ENCODE data around the gene RPL21. TPM values are rescaled to one million over a fixed set of nuclear protein-coding genes. Genes with fewer than 3 reads are reported as not detected.

RPL21 gene
- total RNA-seq, 3 donors from 2014 or later = 1,554 to 1,640 (median 1,611) TPM

GRCh38 chr13:27267596-27267995 lies 16.2 kb downstream of the RPL21 start:
- Mint-ChIP-seq H3K9me3 (no peaks in the 10 kb centered on the region), H3K4me3 (no peak overlapping the region), H3K36me3 (ENCODE audit: insufficient read depth) (peaks cover 1% of the 10 kb centered on the region), H3K27me3 (ENCODE audit: low read depth) (peaks cover 4% of the 10 kb centered on the region), H3K4me1 (ENCODE audit: low read depth) (peaks cover 22% of the 10 kb centered on the region)
- no peak for DNase-seq
- ATAC-seq = no peak

GRCh38 chr13:27269114-27269665 lies 17.8 kb downstream of the RPL21 start:
- DNase-seq = no peak
- Mint-ChIP-seq H3K9me3 (no peaks in the 10 kb centered on the region), H3K27me3 (ENCODE audit: low read depth) (peaks cover 7% of the 10 kb centered on the region), H3K4me3 (no peak overlapping the region), H3K4me1 (ENCODE audit: low read depth) (peaks cover 19% of the 10 kb centered on the region), H3K36me3 (ENCODE audit: insufficient read depth) (no peaks in the 10 kb centered on the region)
- ATAC-seq = no peak

DNA sequence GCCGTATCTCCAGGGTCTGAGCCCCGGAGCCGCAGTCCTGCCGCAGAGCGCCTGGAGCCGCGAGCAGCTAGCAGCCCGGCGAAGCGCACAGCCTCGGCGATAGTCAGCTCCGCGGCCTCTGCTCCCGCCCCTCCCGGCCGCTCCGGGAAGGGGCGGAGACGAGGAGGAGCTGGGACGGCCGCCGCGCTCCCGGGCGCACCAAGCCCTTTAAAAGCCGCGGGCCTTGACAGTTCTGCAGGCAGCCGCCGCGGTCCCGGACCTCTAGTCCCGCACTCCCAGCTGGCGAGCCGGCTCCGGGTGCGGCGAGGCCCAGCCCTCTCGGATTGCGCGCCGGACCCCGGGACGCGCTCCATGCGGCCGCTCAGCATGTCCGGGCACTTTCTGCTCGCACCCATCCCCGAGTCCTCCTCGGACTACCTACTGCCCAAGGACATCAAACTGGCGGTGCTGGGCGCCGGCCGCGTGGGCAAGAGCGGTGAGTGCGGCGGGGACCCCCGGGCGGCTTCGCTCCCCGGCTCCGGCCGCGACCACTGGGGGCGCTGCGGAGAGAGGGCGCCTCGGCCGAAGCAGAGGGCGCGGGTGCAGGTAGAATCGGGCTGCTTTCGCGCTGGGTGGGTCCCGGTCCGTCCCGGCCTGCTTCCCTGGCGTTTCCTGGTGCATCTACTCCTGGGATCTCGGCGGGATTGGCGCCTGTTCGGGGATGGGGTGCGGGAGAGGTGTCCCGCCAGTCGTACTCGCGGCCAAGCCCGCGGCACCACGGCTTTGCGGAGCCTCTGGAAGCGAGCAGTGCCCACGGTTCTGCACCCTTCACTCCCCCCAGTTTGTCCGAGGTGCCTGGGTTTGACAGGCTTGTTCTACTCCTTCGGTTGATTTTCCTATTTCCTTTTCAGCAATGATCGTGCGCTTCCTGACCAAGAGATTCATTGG lies 19.5 kb downstream of the RPL21 start, which contains the start of gene RASL11A:
RASL11A (plus strand) TSS at position 237 of the 927 bp plus-strand sequence; CDS start at position 352, 115 bp downstream.
- peak; percentile 93 to 94 for ATAC-seq
- Mint-ChIP-seq H3K4me1 (ENCODE audit: low read depth) (peaks cover 15% of the 10 kb centered on the region), H3K36me3 (ENCODE audit: insufficient read depth) (no peaks in the 10 kb centered on the region), H3K9me3 (no peaks in the 10 kb centered on the region), H3K4me3 (peak within 1 kb of the TSS; percentile 86), H3K27me3 (ENCODE audit: low read depth) (peaks cover 15% of the 10 kb centered on the region)
- DNase-seq = peak; percentile 66

- DNase-seq = no peak
- no peaks in the 10 kb centered on the region for H3K36me3 Mint-ChIP-seq (ENCODE audit: insufficient read depth)
- peak overlapping the region; percentile 86 for H3K4me3 Mint-ChIP-seq
- H3K4me1 Mint-ChIP-seq (ENCODE audit: low read depth) = peaks cover 14% of the 10 kb centered on the region
- H3K27me3 Mint-ChIP-seq (ENCODE audit: low read depth) = peaks cover 18% of the 10 kb centered on the region
- H3K9me3 Mint-ChIP-seq = no peaks in the 10 kb centered on the region
- no peak for ATAC-seq
Measured at GRCh38 chr13:27271570-27272096, 20.3 kb downstream of the RPL21 start.

- peaks cover 14% of the 10 kb centered on the region for H3K4me1 Mint-ChIP-seq (ENCODE audit: low read depth)
- DNase-seq (no peak), ATAC-seq (no peak)
- H3K9me3 Mint-ChIP-seq = no peaks in the 10 kb centered on the region
- H3K27me3 Mint-ChIP-seq (ENCODE audit: low read depth) = peaks cover 18% of the 10 kb centered on the region
- no peak overlapping the region for H3K4me3 Mint-ChIP-seq
- H3K36me3 Mint-ChIP-seq (ENCODE audit: insufficient read depth) = no peaks in the 10 kb centered on the region
Measured at GRCh38 chr13:27273658-27274425, 22.5 kb downstream of the RPL21 start.

GRCh38 chr13:27274631-27275030 lies 23.3 kb downstream of the RPL21 start:
- no peak for DNase-seq
- no peaks in the 10 kb centered on the region for H3K9me3 Mint-ChIP-seq
- no peak for ATAC-seq
- H3K27me3 Mint-ChIP-seq (ENCODE audit: low read depth) = peaks cover 18% of the 10 kb centered on the region
- no peak overlapping the region for H3K4me3 Mint-ChIP-seq
- H3K4me1 Mint-ChIP-seq (ENCODE audit: low read depth) = peaks cover 14% of the 10 kb centered on the region
- H3K36me3 Mint-ChIP-seq (ENCODE audit: insufficient read depth) = no peaks in the 10 kb centered on the region

GRCh38 chr13:27276188-27276587 lies 24.8 kb downstream of the RPL21 start:
- Mint-ChIP-seq H3K9me3 (no peaks in the 10 kb centered on the region), H3K4me3 (no peak overlapping the region), H3K36me3 (ENCODE audit: insufficient read depth) (no peaks in the 10 kb centered on the region), H3K27me3 (ENCODE audit: low read depth) (peaks cover 18% of the 10 kb centered on the region), H3K4me1 (ENCODE audit: low read depth) (peaks cover 7% of the 10 kb centered on the region)
- ATAC-seq = no peak
- no peak for DNase-seq

GRCh38 chr13:27279506-27279905 lies 28.1 kb downstream of the RPL21 start:
- H3K27me3 Mint-ChIP-seq (ENCODE audit: low read depth) = peaks cover 11% of the 10 kb centered on the region
- DNase-seq (no peak), ATAC-seq (no peak)
- H3K36me3 Mint-ChIP-seq (ENCODE audit: insufficient read depth) = no peaks in the 10 kb centered on the region
- no peaks in the 10 kb centered on the region for H3K9me3 Mint-ChIP-seq
- H3K4me3 Mint-ChIP-seq = no peak overlapping the region
- H3K4me1 Mint-ChIP-seq (ENCODE audit: low read depth) = no peaks in the 10 kb centered on the region

DNA sequence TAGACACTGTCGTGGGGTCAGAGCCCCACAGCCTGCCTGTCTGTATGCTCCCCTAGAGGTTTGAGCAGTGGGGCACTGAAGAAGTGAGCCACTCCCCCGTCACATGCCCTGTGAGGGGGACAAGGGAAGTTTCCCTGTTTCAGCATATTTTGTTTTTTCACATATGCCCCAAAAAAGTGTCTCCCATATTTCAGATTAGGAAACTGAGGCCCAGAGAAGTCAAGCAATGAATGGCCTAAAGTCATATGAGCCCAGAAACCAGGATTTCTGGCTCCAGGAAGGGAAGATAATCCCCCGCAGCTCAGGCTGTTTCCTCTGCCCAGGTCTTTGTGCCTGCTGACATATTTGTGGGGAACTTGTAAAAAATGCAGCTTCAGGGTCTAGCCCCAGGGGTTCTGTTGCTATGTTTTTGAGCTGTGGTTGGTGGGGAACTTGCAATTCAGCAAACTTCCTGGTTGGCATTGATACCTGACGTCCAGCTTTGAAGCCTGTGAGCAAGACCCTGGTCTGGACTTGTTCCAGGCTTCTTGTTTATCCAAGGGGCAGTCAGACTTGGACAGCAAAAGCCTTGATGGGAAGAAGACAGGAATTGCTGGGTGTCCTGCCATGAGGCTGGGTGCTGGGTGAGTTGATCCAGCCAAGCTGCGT lies 28.8 kb downstream of the RPL21 start:
- Mint-ChIP-seq H3K4me1 (ENCODE audit: low read depth) (no peaks in the 10 kb centered on the region), H3K4me3 (no peak overlapping the region), H3K9me3 (no peaks in the 10 kb centered on the region), H3K27me3 (ENCODE audit: low read depth) (peaks cover 10% of the 10 kb centered on the region), H3K36me3 (ENCODE audit: insufficient read depth) (no peaks in the 10 kb centered on the region)
- DNase-seq (no peak), ATAC-seq (no peak)

DNA sequence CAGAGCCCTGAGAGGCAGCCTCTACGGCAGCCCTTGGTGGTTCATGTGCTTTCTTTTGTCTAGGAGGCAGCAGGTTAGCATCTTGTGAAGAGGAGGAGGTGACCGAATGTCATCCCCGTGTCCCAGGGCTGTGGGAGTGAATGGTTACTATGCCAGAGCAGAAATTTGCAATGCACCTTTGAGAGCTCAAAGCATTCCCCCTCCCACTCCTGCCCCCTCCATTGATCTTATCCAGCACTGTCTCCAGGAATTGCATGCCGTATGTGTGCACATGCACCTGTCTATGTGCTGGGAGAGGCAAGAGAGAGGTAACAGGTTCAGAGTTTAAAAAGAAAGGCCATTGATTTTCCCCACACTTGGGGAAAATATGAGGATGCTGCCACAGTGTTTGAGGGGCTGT lies 29.5 kb downstream of the RPL21 start:
- Mint-ChIP-seq H3K4me1 (ENCODE audit: low read depth) (no peaks in the 10 kb centered on the region), H3K4me3 (no peak overlapping the region), H3K9me3 (no peaks in the 10 kb centered on the region), H3K36me3 (ENCODE audit: insufficient read depth) (no peaks in the 10 kb centered on the region), H3K27me3 (ENCODE audit: low read depth) (peaks cover 10% of the 10 kb centered on the region)
- DNase-seq (no peak), ATAC-seq (no peak)

GRCh38 chr13:27281420-27281819 lies 30.1 kb downstream of the RPL21 start:
- Mint-ChIP-seq H3K27me3 (ENCODE audit: low read depth) (peaks cover 6% of the 10 kb centered on the region), H3K4me1 (ENCODE audit: low read depth) (no peaks in the 10 kb centered on the region), H3K4me3 (no peak overlapping the region), H3K9me3 (no peaks in the 10 kb centered on the region), H3K36me3 (ENCODE audit: insufficient read depth) (no peaks in the 10 kb centered on the region)
- DNase-seq = no peak
- ATAC-seq = no peak

GRCh38 chr13:27283906-27284493 lies 32.6 kb downstream of the RPL21 start:
- H3K36me3 Mint-ChIP-seq (ENCODE audit: insufficient read depth) = no peaks in the 10 kb centered on the region
- peaks cover 9% of the 10 kb centered on the region for H3K27me3 Mint-ChIP-seq (ENCODE audit: low read depth)
- ATAC-seq (no peak), DNase-seq (no peak)
- no peak overlapping the region for H3K4me3 Mint-ChIP-seq
- no peaks in the 10 kb centered on the region for H3K9me3 Mint-ChIP-seq
- no peaks in the 10 kb centered on the region for H3K4me1 Mint-ChIP-seq (ENCODE audit: low read depth)

GRCh38 chr13:27288392-27288791 lies 37.0 kb downstream of the RPL21 start:
- Mint-ChIP-seq H3K4me3 (no peak overlapping the region), H3K4me1 (ENCODE audit: low read depth) (peaks cover 9% of the 10 kb centered on the region), H3K9me3 (no peaks in the 10 kb centered on the region), H3K36me3 (ENCODE audit: insufficient read depth) (no peaks in the 10 kb centered on the region), H3K27me3 (ENCODE audit: low read depth) (peaks cover 9% of the 10 kb centered on the region)
- no peak for ATAC-seq
- no peak for DNase-seq

Data from activated T-cell treated with anti-CD3 and anti-CD28 coated beads, Interleukin-2, amount 50 U/mL, for 4 hours (primary cell).